Vagina (tissue), 2 donors: ENCODE data around the gene CDH18.

Experiments
- POLR2A ChIP-seq, 2 donors: fragments of 450-650 bp; IDR thresholded peaks; one replicate each; pipeline ENCODE4 v1.6.1; 2017; ENCODE audit warnings: antibody characterized with exemption in 2 of 2, mild to moderate bottlenecking in 2 of 2, moderate library complexity in 2 of 2
- TF ChIP-seq, protein P1 (sequence below), 3 experiments: fragments of 450-650 bp in 2 of 3; fragments of 200-600 bp in 1 of 3; sonication (generic) in 1 of 3; IDR thresholded peaks; one replicate each; pipeline ENCODE4 v1.5.1; 2017 to 2019; ENCODE audit warnings: antibody characterized with exemption in 3 of 3, mild to moderate bottlenecking in 2 of 3, moderate library complexity in 2 of 3

DNA sequence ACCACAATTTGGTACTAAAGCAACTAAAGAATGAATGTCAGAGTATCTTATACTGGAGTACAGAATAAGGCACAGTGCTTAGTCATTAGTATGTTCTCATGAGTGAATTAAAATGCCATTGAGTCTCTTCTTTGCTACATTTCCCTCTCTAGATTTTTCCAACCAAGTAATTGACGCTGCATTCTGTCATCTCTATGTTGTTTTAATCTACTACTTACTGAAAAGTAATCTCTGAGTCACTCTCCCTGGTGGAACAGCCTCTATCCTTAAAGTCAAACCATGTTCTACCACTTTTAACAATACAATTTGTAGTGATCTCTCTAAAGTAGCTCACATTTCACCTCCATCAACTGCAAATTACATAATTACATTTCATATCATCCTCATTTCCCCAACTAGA lies 495.1 kb downstream of the CDH18 start:
- no peak for TF ChIP-seq POLR2A (IDR thresholded peaks at IDR 0.05)
- TF ChIP-seq, protein P1, sequence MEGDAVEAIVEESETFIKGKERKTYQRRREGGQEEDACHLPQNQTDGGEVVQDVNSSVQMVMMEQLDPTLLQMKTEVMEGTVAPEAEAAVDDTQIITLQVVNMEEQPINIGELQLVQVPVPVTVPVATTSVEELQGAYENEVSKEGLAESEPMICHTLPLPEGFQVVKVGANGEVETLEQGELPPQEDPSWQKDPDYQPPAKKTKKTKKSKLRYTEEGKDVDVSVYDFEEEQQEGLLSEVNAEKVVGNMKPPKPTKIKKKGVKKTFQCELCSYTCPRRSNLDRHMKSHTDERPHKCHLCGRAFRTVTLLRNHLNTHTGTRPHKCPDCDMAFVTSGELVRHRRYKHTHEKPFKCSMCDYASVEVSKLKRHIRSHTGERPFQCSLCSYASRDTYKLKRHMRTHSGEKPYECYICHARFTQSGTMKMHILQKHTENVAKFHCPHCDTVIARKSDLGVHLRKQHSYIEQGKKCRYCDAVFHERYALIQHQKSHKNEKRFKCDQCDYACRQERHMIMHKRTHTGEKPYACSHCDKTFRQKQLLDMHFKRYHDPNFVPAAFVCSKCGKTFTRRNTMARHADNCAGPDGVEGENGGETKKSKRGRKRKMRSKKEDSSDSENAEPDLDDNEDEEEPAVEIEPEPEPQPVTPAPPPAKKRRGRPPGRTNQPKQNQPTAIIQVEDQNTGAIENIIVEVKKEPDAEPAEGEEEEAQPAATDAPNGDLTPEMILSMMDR (IDR thresholded peaks at IDR 0.05): no peak
